NCI-H2227 (cell line): Measurements from ENCODE around the gene CEP70.
"Not testable (repeated sequence)": the region's sequence is repeated elsewhere in the genome, so short reads cannot be mapped to it uniquely, and the experiment has no call there.

Experiments
- DNase-seq: peaks from one replicate; lab custom pipeline; 2025; ENCODE audit not compliant: unreplicated experiment; lab: John Stamatoyannopoulos, UW

The CEP70 gene

DNA sequence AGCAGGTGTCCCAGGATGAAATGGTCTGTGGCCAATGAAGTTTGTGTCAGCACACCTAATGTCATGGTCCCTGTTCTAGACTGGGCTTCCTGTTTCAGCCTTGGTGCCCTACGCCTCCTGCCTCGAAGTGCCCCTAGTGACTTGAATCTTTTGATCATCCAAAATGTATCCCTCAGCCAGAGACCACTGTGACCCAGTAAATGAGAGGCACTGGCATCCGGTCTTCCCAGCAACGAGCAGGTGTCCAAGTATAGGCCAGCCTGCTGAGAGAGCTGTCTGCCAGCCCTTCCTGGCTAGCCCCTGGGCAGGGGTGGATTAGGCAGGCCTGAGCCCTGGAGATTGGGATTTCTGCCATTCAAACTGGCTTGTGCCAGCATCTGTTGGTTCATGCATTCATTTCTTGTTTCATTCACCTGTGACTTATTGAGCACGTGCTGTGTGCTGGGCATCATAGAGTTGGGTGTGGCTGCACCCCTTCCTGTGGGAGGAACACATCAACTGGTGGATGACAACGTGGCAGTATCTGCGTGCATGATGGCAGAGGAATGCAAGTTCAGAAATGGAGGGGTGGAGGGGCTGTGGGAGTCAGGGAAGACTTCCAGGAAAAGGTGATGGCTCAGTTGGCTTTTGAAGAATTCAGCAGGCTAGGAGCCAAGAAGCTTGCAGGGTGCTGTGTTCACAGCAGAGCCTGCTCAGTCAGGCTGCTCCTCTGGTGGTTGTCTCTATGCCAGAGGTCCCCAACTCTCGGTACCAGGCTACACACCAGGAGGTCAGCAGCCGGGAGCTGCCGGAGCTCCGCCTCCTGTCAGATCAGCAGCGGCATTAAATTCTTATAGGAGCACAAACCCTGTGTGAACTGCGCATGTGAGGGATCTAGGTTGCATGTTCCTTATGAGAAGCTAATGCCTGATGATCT lies 138.0 kb downstream of the CEP70 start:
- no peak for DNase-seq

- DNase-seq = not testable (repeated sequence)
These were observed 140.1 kb downstream of the CEP70 start for GRCh38 chr3:138453940-138454339.

DNA sequence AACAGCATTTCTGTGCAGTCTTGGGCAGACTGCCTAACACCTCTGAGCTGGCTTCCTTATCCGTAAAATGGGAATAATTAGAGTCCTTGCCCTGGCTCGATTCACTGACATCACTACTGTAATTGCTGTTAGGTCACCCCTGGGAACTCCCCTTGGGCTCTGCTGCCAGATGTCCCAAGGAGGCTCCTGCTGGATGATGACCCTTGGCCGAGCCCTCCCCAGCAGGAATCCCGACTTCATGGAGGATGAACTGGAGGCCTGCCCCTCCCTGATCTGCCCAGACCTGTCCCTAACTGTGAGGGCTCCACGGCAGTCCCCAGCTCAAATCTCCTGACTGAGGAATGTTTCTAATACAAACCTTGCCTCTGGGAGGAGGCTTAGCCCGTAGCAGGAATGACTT lies 141.6 kb downstream of the CEP70 start:
- no peak for DNase-seq

- DNase-seq = no peak
These were observed 142.4 kb downstream of the CEP70 start for GRCh38 chr3:138451595-138452162.

DNA sequence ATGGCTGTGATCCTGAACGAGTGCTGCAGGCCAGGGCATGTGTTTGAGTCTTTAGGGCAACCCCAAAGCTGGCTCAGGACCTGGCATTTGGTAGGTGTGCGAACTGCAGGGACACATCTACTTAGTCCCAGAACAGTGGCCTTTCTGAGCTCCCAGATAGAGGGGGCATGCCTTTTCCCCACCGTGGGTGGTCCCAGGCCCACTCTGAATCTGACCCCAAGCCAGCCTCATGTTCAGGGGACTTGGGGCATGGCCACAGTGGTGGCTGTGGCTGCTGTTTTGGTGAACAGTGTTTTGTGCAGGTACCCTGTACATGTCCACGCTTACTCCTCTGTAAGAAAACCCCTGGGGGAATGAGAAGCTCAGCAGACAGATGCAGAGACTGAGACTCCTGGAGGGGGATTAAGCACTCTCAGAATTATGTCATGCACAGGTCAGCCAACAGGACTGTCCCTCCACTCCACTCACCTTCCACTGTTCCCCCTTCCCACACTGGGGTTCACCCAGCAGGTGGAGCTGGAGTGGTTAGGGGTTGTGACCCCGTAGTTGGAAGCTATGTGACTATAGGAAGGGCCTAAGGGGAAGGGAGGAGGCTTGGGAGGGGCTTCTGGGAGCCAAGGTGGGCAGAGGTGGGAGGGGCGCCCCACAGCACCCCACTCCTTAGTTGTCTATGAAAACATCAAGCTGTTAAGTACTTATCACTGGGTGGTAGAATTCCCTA lies 143.2 kb downstream of the CEP70 start:
- no peak for DNase-seq

DNA sequence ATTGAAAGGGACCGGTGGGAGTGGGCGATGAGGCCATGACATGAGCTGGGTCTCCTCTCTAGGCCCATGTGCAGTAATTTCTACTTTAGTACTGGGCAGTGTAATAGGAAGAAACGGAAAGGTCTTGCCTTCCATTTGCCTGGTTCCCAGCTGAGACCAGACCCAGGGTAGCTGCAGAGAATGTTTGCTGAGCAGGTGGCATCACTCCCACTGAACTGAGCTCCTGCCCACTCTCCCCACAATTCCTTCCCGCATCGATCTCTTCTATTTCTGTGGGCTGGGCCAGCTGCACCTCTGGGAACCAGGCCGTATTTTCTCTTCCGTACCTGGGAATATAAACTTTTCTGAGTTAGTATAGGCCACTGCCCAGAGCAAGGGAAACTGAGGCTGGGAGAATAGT lies 143.9 kb downstream of the CEP70 start:
- no peak for DNase-seq

DNA sequence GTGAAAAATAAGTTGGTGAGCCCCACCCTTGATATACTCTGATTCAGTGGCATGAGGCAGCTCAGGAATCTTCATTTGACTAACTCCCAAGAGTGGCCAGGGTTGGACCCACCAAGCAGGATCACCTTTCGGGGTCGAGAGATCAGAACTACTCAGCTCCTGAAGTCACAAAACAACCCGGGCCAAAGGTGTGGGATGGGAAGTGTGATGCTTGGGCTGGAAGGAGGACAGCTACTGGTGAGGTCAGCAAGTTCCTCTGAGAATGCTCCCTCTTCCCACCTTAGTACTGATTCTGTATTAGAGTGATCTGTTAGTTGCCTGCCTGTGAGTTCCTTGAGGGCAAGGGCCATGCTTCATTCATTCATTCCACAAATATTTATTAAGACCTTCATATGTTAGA lies 144.6 kb downstream of the CEP70 start:
- DNase-seq = no peak

GRCh38 chr3:138448631-138449030 lies 145.4 kb downstream of the CEP70 start:
- DNase-seq = no peak

GRCh38 chr3:138445654-138446053 lies 148.4 kb downstream of the CEP70 start:
- no peak for DNase-seq

DNA sequence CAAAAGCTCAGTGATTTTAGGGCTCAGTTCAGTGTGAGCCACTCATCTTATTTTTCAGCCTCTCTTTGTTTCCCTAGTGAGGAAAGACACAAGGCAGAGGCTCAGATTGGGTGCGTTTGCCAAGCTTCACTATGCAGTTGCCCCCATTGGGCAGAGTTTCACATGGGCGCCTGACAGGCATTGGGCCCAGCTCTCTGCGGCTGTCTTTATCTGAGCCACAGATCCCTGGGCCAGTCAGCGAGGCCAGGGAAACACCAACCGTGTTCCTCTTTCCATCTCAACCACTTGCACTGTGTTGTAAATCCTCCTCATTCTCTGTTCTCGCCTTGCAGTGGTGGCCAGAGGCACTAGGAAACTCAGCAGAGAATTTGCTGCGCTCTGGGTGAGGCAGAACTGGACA lies 148.8 kb downstream of the CEP70 start:
- no peak for DNase-seq
